Cortex of kidney (tissue), 1 donor: ENCODE results near the gene EIF5B.

Experiments used
- DNase-seq: peaks from one replicate; lab custom pipeline; 2025; lab: John Stamatoyannopoulos, UW

EIF5B gene

GRCh38 chr2:99404797-99405669 lies 67.8 kb downstream of the EIF5B start:
- DNase-seq, result no peak

GRCh38 chr2:99406137-99406536 lies 68.9 kb downstream of the EIF5B start:
- DNase-seq, result no peak

GRCh38 chr2:99410276-99410675 lies 73.1 kb downstream of the EIF5B start:
- no peak for DNase-seq

- DNase-seq, result no peak
Observed at GRCh38 chr2:99414566-99414965, 77.4 kb downstream of the EIF5B start.

DNA sequence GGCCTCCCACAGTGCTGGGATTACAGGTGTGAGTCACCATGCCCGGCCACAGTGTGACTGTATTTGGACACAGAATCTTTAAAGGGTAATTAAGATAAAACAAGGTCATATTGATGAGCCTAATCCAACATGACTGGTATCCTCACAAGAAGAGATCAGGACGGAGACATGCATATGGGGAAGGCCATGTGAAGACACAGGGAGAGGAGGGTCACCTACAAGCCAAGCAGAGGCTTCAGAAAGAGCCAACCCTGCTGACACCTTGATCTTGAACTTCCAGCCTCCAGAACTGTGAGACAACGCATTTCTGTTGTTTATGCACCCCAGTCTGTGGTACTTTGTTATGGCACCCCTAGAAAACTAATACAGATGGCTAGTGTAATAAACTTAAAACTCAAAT lies 80.2 kb downstream of the EIF5B start:
- DNase-seq, result no peak

GRCh38 chr2:99420031-99420430 lies 82.8 kb downstream of the EIF5B start:
- no peak for DNase-seq

DNA sequence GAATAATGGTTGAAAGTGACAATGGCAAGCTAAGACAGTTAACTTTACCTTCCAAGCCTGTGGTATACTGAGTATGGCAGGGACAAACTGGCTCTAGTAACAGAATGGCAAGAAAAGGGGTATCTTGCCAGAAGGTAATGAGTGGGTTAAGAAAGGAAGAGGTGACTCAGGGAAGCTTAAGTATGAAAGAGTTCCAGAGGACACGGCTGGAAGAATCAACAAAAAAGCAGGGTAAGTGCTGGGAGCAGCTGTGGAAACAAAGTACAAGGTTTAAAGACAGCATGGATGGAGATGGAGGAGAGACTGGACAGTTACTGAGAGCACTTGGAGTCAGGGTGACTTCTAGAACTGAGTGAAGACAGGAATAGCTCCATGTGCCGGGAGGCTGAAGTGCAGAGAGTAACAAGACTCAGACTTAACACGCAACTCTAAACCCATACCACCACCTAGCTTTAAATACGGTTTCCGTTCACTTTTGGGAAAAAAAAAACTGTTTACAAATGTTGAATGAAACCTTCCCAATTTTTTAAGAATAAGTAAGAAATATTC lies 83.6 kb downstream of the EIF5B start:
- DNase-seq, result no peak

- no peak for DNase-seq
Observed at GRCh38 chr2:99421469-99421868, 84.3 kb downstream of the EIF5B start.

GRCh38 chr2:99422599-99422998 lies 85.4 kb downstream of the EIF5B start:
- no peak for DNase-seq

GRCh38 chr2:99424371-99424770 lies 87.2 kb downstream of the EIF5B start:
- DNase-seq, result no peak

GRCh38 chr2:99425022-99425421 lies 87.8 kb downstream of the EIF5B start:
- DNase-seq, result no peak

GRCh38 chr2:99430614-99431291 lies 93.6 kb downstream of the EIF5B start:
- DNase-seq, result no peak

- DNase-seq, result no peak
Observed at GRCh38 chr2:99431587-99432275, 94.5 kb downstream of the EIF5B start.

- no peak for DNase-seq
Observed at GRCh38 chr2:99433340-99433739, 96.2 kb downstream of the EIF5B start.

GRCh38 chr2:99436874-99437273 lies 99.7 kb downstream of the EIF5B start:
- no peak for DNase-seq

GRCh38 chr2:99439971-99440505 lies 102.8 kb downstream of the EIF5B start:
- no peak for DNase-seq

DNA sequence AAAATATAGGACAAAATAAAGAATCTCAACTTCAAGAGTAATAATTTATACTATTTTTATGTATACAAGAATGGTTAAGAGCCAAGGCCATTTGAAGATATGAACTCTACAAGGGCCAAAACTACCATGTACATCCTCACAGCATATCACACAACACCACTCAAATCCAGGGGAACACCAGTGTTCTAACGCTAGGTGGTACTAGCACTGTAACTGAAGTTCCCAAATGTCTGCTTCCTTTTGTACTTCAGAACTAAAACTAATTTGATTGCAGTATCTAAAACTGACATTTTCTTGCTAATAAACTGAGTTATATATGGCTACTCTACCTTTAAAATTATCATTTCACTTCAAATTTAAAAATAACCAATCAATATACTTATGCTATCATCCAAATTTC lies 105.6 kb downstream of the EIF5B start:
- DNase-seq, result no peak

GRCh38 chr2:99444222-99444621 lies 107.0 kb downstream of the EIF5B start:
- no peak for DNase-seq

DNA sequence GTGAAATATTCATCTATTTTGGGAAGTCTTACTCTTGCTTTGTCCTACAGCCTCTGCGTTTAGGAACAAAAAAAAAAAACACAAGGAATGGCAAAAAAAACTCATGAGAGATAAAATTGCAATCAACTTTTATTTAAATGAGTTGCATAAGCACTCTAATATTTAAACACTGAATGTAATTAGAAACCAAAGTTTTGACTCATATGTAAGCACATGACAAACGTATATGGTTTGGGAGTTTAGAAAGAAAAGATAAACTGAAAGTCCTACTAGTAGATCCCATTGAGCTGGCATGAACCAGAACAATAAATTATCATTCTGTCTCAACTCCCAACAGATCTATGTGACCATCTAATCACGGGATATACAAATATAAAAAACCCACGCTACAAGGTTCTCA lies 107.9 kb downstream of the EIF5B start:
- no peak for DNase-seq

DNA sequence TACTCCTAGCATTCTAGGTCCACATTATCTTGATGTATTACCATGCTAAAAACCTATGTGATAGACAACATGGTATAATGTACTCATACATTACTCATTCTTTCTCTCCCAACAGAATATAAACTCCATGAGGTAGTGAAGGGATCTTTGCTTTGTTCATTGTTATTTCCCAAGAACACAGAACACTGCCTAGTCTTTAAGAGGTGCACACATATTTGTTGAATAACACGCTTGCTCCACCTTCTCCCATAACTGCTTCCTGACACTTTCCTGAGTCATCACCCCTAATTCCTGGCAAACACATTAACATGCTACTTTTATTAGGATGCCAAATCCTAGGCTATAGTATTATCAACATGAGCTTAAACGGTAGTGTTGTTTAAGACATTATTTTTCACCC lies 111.4 kb downstream of the EIF5B start:
- DNase-seq, result no peak

GRCh38 chr2:99450199-99450598 lies 113.0 kb downstream of the EIF5B start:
- DNase-seq, result no peak
